Gastroesophageal sphincter (tissue), 4 donors: ENCODE data around the gene PNLIPRP3. TPM values are rescaled to one million over a fixed set of nuclear protein-coding genes. Genes with fewer than 3 reads are reported as not detected.

Experiments
- ATAC-seq: fragments of 150-250 bp; one replicate; pipeline ENCODE4 v1.9.1; 2016; ENCODE audit warnings: mild to moderate bottlenecking, moderate library complexity
- H3K27ac ChIP-seq, 4 donors: fragments of 200-600 bp; sonication (generic) in 3 of 4; 1 replicate in 3 of 4; 2 replicates in 1 of 4; pipeline ENCODE4 v1.5.1; 2016 to 2019
- H3K27me3 ChIP-seq: fragments of 200-600 bp; sonication (generic); one replicate; pipeline ENCODE4 v1.5.1; 2019
- H3K36me3 ChIP-seq, 2 donors: fragments of 200-600 bp; sonication (generic); one replicate each; pipeline ENCODE4 v1.5.1; 2019; ENCODE audit warnings: control low read depth in 1 of 2
- H3K4me1 ChIP-seq, 3 donors: fragments of 200-600 bp; sonication (generic); 1 replicate in 2 of 3; 2 replicates in 1 of 3; pipeline ENCODE4 v1.5.1; 2016 to 2019; ENCODE audit warnings: control low read depth in 2 of 3
- H3K4me3 ChIP-seq, 2 donors: fragments of 200-600 bp; sonication (generic); one replicate each; pipeline ENCODE4 v1.5.1; 2019; ENCODE audit warnings: mild to moderate bottlenecking in 1 of 2, moderate library complexity in 1 of 2
- H3K9me3 ChIP-seq, 3 donors: fragments of 200-600 bp; sonication (generic); one replicate each; pipeline ENCODE4 v1.5.1; 2017 to 2019; ENCODE audit warnings: control low read depth in 2 of 3
- CTCF ChIP-seq, 4 experiments: fragments of 200-600 bp in 2 of 4; fragments of 450-650 bp in 2 of 4; sonication (generic) in 1 of 4; IDR thresholded peaks; one replicate each; pipeline ENCODE4 v1.5.1; 2017 to 2019; ENCODE audit warnings: antibody characterized with exemption in 4 of 4, mild to moderate bottlenecking in 2 of 4, moderate library complexity in 2 of 4
- EP300 ChIP-seq: sonication (generic); formaldehyde crosslinking; IDR thresholded peaks from one replicate; pipeline ENCODE4 v1.6.1; 2017; ENCODE audit warnings: antibody characterized with exemption, mild to moderate bottlenecking
- POLR2A ChIP-seq, 2 donors: fragments of 450-650 bp; IDR thresholded peaks; one replicate each; pipeline ENCODE4 v1.6.1; 2017; ENCODE audit warnings: antibody characterized with exemption in 2 of 2, mild to moderate bottlenecking in 2 of 2, moderate library complexity in 1 of 2
- POLR2AphosphoS5 ChIP-seq: sonication (generic); formaldehyde crosslinking; IDR thresholded peaks from one replicate; pipeline ENCODE4 v1.6.1; 2017; ENCODE audit warnings: antibody characterized with exemption
- WGBS, 2 donors: methylation state at CpG; one replicate each; pipeline ENCODE4 v1.1.5; 2018; ENCODE audit warnings: low coverage in 1 of 2; 5-methylcytosine and 5-hydroxymethylcytosine counted together
- small RNA-seq, 4 donors: library from RNA; depleted of rRNA; stranded (forward); fragments of <200 nt; gene quantifications; one replicate each; pipeline ENCODE3, GENCODE V24; 2016
- total RNA-seq, 4 donors: library from RNA; depleted of rRNA; stranded (reverse); fragments of >200 nt; gene quantifications; one replicate each; pipeline ENCODE4 v1.1.0, GENCODE V29; 2016

PNLIPRP3 gene
- total RNA-seq, 4 donors from 2014 or later: 0.30 TPM; not detected in 3

- H3K4me3 ChIP-seq: no peak overlapping the region
- H3K4me1 ChIP-seq: no peaks in the 10 kb centered on the region
- TF ChIP-seq CTCF (IDR thresholded peaks at IDR 0.05) (no peak), POLR2AphosphoS5 (no peak), EP300 (no peak), POLR2A (IDR thresholded peaks at IDR 0.05) (no peak)
- peaks cover 0 to 8% (median 0%) of the 10 kb centered on the region in 3 donors for H3K9me3 ChIP-seq
- H3K27me3 ChIP-seq: peaks cover 17% of the 10 kb centered on the region
- H3K27ac ChIP-seq: no peak overlapping the region
- WGBS, 2 donors: 27 to 54% methylated on average over 3 of the region's 3 CpGs
- no peaks in the 10 kb centered on the region for H3K36me3 ChIP-seq
- no peak for ATAC-seq
These were observed 98.6 kb downstream of the PNLIPRP3 start for GRCh38 chr10:116526219-116526618.

Small RNA genes within 50 kb of the gene (small RNA-seq; reads per million reads assigned to genes)
- gene SNRPGP6: 0 reads per million in 4 donors

Other genes starting within 250 kb of the PNLIPRP3 start
- gene GFRA1, start 154.6 kb upstream of the PNLIPRP3 start, total RNA-seq: 10 to 100 TPM; 21.0 to 62.5 (median 59.3) TPM
- gene CCDC172, start 103.4 kb upstream of the PNLIPRP3 start, total RNA-seq: not detected
- not detected for gene PNLIP, start 118.1 kb downstream of the PNLIPRP3 start, total RNA-seq
- gene PNLIPRP1, start 163.1 kb downstream of the PNLIPRP3 start, total RNA-seq: not detected
- not detected for gene PNLIPRP2, start 193.1 kb downstream of the PNLIPRP3 start, total RNA-seq